Neural cell (in vitro differentiated cells): ENCODE measurements around the gene DOK6. TPM values are rescaled to one million over a fixed set of nuclear protein-coding genes. Genes with fewer than 3 reads are reported as not detected.

ENCODE experiments used
- H2AFZ ChIP-seq: fragments of 200-600, 300-800 bp; sonication (generic), shearing (Covaris generic); 2 replicates; pipeline ENCODE4 v1.6.0; 2014; ENCODE audit warnings: low read depth, mild to moderate bottlenecking, antibody characterized with exemption, low read length, moderate library complexity
- H3F3A ChIP-seq: fragments of 200-600 bp; shearing (Covaris generic); 2 replicates; pipeline ENCODE4 v1.6.1; 2016; ENCODE audit warnings: mild to moderate bottlenecking, moderate library complexity, mixed read lengths, antibody characterized with exemption, low read length; ENCODE audit not compliant: insufficient read depth, poor library complexity, severe bottlenecking
- H3K27ac ChIP-seq: fragments of 200-600, 300-800 bp; sonication (generic), shearing (Covaris generic); 2 replicates; pipeline ENCODE4 v1.5.1; 2014; ENCODE audit warnings: mild to moderate bottlenecking, low read length, moderate library complexity
- H3K27me3 ChIP-seq: fragments of 300-800, 200-600 bp; sonication (generic), shearing (Covaris generic); 2 replicates; pipeline ENCODE4 v1.6.0; 2014; ENCODE audit warnings: mild to moderate bottlenecking, low read depth, low read length, moderate library complexity; ENCODE audit not compliant: insufficient read depth
- H3K36me3 ChIP-seq: fragments of 300-800, 200-600 bp; sonication (generic), shearing (Covaris generic); 2 replicates; pipeline ENCODE4 v1.5.1; 2014; ENCODE audit warnings: mild to moderate bottlenecking, antibody characterized with exemption, low read length, moderate library complexity; ENCODE audit not compliant: insufficient read depth
- H3K4me2 ChIP-seq: fragments of 300-800, 200-600 bp; sonication (generic), shearing (Covaris generic); 2 replicates; pipeline ENCODE4 v1.6.0; 2014; ENCODE audit warnings: mild to moderate bottlenecking, low read length
- H3K4me3 ChIP-seq: fragments of 300-800, 200-600 bp; sonication (generic), shearing (Covaris generic); 2 replicates; pipeline ENCODE4 v1.5.1; 2014; ENCODE audit warnings: mild to moderate bottlenecking, low read length, moderate library complexity
- H3K79me2 ChIP-seq: fragments of 200-600 bp; shearing (Covaris generic); replicated peaks from 2 replicates; pipeline ENCODE4 v1.6.0; 2014; ENCODE audit warnings: mild to moderate bottlenecking, low read length, moderate library complexity; ENCODE audit not compliant: insufficient read depth
- H3K9ac ChIP-seq: fragments of 300-800, 200-600 bp; sonication (generic), shearing (Covaris generic); 2 replicates; pipeline ENCODE4 v1.6.1; 2016; ENCODE audit warnings: mild to moderate bottlenecking, low read length, mixed read lengths
- H3K9me2 ChIP-seq: fragments of 200-600 bp; shearing (Covaris generic); 2 replicates; pipeline ENCODE4 v1.6.1; 2016; ENCODE audit warnings: mild to moderate bottlenecking, low read length, mixed read lengths; ENCODE audit not compliant: insufficient read depth
- H3K9me3 ChIP-seq: fragments of 200-600, 300-800 bp; sonication (generic), shearing (Covaris generic); 2 replicates; pipeline ENCODE4 v1.6.1; 2016; ENCODE audit warnings: mild to moderate bottlenecking, mixed run types, low read length, moderate library complexity, mixed read lengths
- H4K20me1 ChIP-seq: fragments of 200-600 bp; shearing (Covaris generic); 2 replicates; pipeline ENCODE4 v1.6.1; 2016; ENCODE audit warnings: mild to moderate bottlenecking, mixed run types; ENCODE audit not compliant: insufficient read depth
- CTCF ChIP-seq: fragments of 450-650 bp; IDR thresholded peaks from 2 replicates; pipeline ENCODE4 v1.5.1; 2014; ENCODE audit warnings: antibody characterized with exemption, mild to moderate bottlenecking, moderate library complexity; ENCODE audit not compliant: poor library complexity, severe bottlenecking
- EP300 ChIP-seq: fragments of 450-650 bp; conservative IDR thresholded peaks from 2 replicates; pipeline ENCODE4 v1.6.1; 2014; ENCODE audit warnings: antibody characterized with exemption, mild to moderate bottlenecking, moderate library complexity; ENCODE audit not compliant: poor library complexity, severe bottlenecking
- EZH2 ChIP-seq: fragments of 200-600, 300-800 bp; shearing (Covaris generic), sonication (generic); IDR thresholded peaks from 2 replicates; pipeline ENCODE4 v1.6.1; 2014; ENCODE audit warnings: antibody characterized with exemption, low read length, borderline replicate concordance, mild to moderate bottlenecking; ENCODE audit not compliant: insufficient read depth, poor library complexity, severe bottlenecking
- MXI1 ChIP-seq: fragments of 450-650 bp; conservative IDR thresholded peaks from 2 replicates; pipeline ENCODE4 v1.6.1; 2014; ENCODE audit warnings: antibody characterized with exemption, mild to moderate bottlenecking; ENCODE audit not compliant: poor library complexity, severe bottlenecking
- POLR2AphosphoS5 ChIP-seq: IDR thresholded peaks from 2 replicates; pipeline ENCODE4 v1.6.1; 2012
- RAD21 ChIP-seq: fragments of 450-650 bp; conservative IDR thresholded peaks from 2 replicates; pipeline ENCODE4 v1.6.1; 2014; ENCODE audit warnings: antibody characterized with exemption, mild to moderate bottlenecking, moderate library complexity
- SMC3 ChIP-seq: fragments of 450-650 bp; conservative IDR thresholded peaks from 2 replicates; pipeline ENCODE4 v1.6.1; 2014; ENCODE audit warnings: antibody characterized with exemption, mild to moderate bottlenecking, moderate library complexity; ENCODE audit not compliant: poor library complexity
- TAF1 ChIP-seq: IDR thresholded peaks from 2 replicates; pipeline ENCODE4 v1.6.1; 2012; ENCODE audit warnings: low read depth
- polyA plus RNA-seq: library from polyadenylated mRNA; depleted of rRNA; stranded (reverse); fragments of >200 nt; gene quantifications from 2 replicates; pipeline ENCODE4 v1.2.3, GENCODE V29; 2014
- TF ChIP-seq, protein P1 (sequence below): IDR thresholded peaks from 2 replicates; pipeline ENCODE4 v1.6.1; 2012; ENCODE audit warnings: borderline replicate concordance

The DOK6 gene
- polyA plus RNA-seq, 1 donor from 2014 or later: 9.7 TPM

DNA sequence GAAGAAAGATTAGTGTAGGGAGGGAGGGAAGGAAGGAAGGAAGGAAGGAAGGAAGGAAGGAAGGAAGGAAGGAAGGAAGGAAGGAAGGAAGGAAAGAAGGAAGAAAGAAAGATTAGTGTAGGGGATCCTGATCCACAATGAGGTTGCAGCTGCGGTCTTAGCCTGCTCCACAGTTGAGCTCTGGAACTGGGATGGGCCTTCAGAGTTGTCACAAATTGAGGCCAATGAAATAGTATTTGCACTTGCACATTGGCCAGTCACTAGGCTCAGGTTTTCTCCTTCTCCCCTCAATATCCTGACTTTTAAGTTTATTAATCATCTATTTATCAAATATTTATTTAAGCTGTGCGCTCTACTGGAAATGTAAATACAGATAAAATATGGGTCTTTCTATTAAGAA is 34.3 kb downstream of the DOK6 start:
- Histone ChIP-seq H3K9ac (no peak overlapping the region), H3K9me2 (no peaks in the 10 kb centered on the region), H3K27me3 (no peaks in the 10 kb centered on the region), H2AFZ (no peak overlapping the region), H3K36me3 (no peaks in the 10 kb centered on the region), H3K27ac (no peak overlapping the region), H3K79me2 (no peaks in the 10 kb centered on the region), H3K9me3 (no peaks in the 10 kb centered on the region), H3F3A (no peaks in the 10 kb centered on the region), H3K4me2 (no peak overlapping the region), H3K4me3 (no peak overlapping the region), H4K20me1 (no peaks in the 10 kb centered on the region)
- TF ChIP-seq TAF1 (no peak), CTCF (no peak), EZH2 (no peak), SMC3 (no peak), MXI1 (no peak), RAD21 (no peak), POLR2AphosphoS5 (no peak), EP300 (no peak)
- TF ChIP-seq, protein P1, sequence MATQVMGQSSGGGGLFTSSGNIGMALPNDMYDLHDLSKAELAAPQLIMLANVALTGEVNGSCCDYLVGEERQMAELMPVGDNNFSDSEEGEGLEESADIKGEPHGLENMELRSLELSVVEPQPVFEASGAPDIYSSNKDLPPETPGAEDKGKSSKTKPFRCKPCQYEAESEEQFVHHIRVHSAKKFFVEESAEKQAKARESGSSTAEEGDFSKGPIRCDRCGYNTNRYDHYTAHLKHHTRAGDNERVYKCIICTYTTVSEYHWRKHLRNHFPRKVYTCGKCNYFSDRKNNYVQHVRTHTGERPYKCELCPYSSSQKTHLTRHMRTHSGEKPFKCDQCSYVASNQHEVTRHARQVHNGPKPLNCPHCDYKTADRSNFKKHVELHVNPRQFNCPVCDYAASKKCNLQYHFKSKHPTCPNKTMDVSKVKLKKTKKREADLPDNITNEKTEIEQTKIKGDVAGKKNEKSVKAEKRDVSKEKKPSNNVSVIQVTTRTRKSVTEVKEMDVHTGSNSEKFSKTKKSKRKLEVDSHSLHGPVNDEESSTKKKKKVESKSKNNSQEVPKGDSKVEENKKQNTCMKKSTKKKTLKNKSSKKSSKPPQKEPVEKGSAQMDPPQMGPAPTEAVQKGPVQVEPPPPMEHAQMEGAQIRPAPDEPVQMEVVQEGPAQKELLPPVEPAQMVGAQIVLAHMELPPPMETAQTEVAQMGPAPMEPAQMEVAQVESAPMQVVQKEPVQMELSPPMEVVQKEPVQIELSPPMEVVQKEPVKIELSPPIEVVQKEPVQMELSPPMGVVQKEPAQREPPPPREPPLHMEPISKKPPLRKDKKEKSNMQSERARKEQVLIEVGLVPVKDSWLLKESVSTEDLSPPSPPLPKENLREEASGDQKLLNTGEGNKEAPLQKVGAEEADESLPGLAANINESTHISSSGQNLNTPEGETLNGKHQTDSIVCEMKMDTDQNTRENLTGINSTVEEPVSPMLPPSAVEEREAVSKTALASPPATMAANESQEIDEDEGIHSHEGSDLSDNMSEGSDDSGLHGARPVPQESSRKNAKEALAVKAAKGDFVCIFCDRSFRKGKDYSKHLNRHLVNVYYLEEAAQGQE: no peak

DNA sequence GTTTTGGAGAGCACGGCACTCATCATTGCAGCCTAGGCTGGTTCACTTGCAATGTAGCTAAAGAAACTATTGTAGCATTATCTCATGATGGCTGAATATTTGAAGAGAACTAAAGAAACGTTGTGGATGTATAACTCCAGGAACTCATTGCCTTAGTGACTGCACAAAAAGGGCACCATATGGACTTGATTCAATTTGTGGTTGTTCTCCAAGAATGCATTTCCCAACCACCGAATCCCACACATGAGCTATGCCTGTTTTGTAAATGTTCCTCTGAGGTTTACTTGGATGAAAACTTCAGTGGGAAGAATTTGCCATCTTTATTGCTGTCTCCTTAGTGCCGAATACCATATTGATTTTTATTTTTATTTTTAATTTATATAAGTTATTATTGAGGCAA is 43.5 kb downstream of the DOK6 start:
- TF ChIP-seq SMC3 (no peak), EZH2 (no peak), RAD21 (no peak), MXI1 (no peak), EP300 (no peak), TAF1 (no peak), CTCF (no peak), POLR2AphosphoS5 (no peak)
- Histone ChIP-seq H3K9me3 (no peaks in the 10 kb centered on the region), H3K9ac (no peak overlapping the region), H3K27me3 (no peaks in the 10 kb centered on the region), H4K20me1 (no peaks in the 10 kb centered on the region), H3K79me2 (no peaks in the 10 kb centered on the region), H3K9me2 (no peaks in the 10 kb centered on the region), H3K27ac (no peak overlapping the region), H3K36me3 (no peaks in the 10 kb centered on the region), H3K4me2 (no peak overlapping the region), H3F3A (no peaks in the 10 kb centered on the region), H2AFZ (no peak overlapping the region), H3K4me3 (no peak overlapping the region)
